Loucy (cell line): ENCODE data around the gene MRPL19.

ENCODE experiments used
- H2AFZ ChIP-seq: fragments of 200-600 bp; sonication (generic); 2 replicates; pipeline ENCODE4 v1.6.0; 2016; ENCODE audit warnings: antibody characterized with exemption, mild to moderate bottlenecking, low read length, moderate library complexity
- H3F3A ChIP-seq: fragments of 200-600 bp; 2 replicates; pipeline ENCODE4 v1.6.0; 2016; ENCODE audit warnings: antibody characterized with exemption, low read depth, mild to moderate bottlenecking
- H3K27me3 ChIP-seq: fragments of 200-600 bp; sonication (generic); 2 replicates; pipeline ENCODE4 v1.6.1; 2014; ENCODE audit warnings: low read length, mild to moderate bottlenecking; ENCODE audit not compliant: insufficient read depth, poor library complexity, severe bottlenecking
- H3K36me3 ChIP-seq: fragments of 200-600 bp; sonication (generic); 2 replicates; pipeline ENCODE4 v1.6.1; 2016; ENCODE audit warnings: low read length; ENCODE audit not compliant: insufficient read depth
- H3K4me1 ChIP-seq: fragments of 200-600 bp; sonication (generic); 2 replicates; pipeline ENCODE4 v1.5.1; 2014; ENCODE audit warnings: low read length, mild to moderate bottlenecking; ENCODE audit not compliant: insufficient read depth, poor library complexity, severe bottlenecking
- H3K4me2 ChIP-seq: fragments of 200-600 bp; sonication (generic); 2 replicates; pipeline ENCODE4 v1.6.0; 2014; ENCODE audit warnings: antibody characterized with exemption, low read length, low read depth, mild to moderate bottlenecking; ENCODE audit not compliant: poor library complexity, severe bottlenecking
- H3K4me3 ChIP-seq: fragments of 200-600 bp; sonication (generic); 2 replicates; pipeline ENCODE4 v1.5.1; 2014; ENCODE audit warnings: low read length, mild to moderate bottlenecking, mixed read lengths; ENCODE audit not compliant: poor library complexity, severe bottlenecking
- H3K79me2 ChIP-seq: fragments of 200-600 bp; sonication (generic); 2 replicates; pipeline ENCODE4 v1.6.1; 2014; ENCODE audit warnings: low read length; ENCODE audit not compliant: insufficient read depth
- H3K9ac ChIP-seq: fragments of 200-600 bp; sonication (generic); 2 replicates; pipeline ENCODE4 v1.6.0; 2014; ENCODE audit warnings: mild to moderate bottlenecking, low read depth, low read length, moderate library complexity; ENCODE audit not compliant: poor library complexity, severe bottlenecking
- H3K9me2 ChIP-seq: fragments of 200-600 bp; sonication (generic); replicated peaks from 2 replicates; pipeline ENCODE4 v1.6.1; 2016; ENCODE audit warnings: low read depth, low read length, mixed read lengths
- H3K9me3 ChIP-seq: fragments of 200-600 bp; sonication (generic); 2 replicates; pipeline ENCODE4 v1.6.1; 2014; ENCODE audit warnings: mild to moderate bottlenecking, antibody characterized with exemption, low read length, low read depth; ENCODE audit not compliant: insufficient read depth
- H4K20me1 ChIP-seq: fragments of 200-600 bp; sonication (generic); 2 replicates; pipeline ENCODE4 v1.6.0; 2014; ENCODE audit warnings: antibody characterized with exemption, low read length, mild to moderate bottlenecking; ENCODE audit not compliant: insufficient read depth, poor library complexity, severe bottlenecking
- EZH2phosphoT487 ChIP-seq: fragments of 200-600 bp; IDR thresholded peaks from 2 replicates; pipeline ENCODE4 v1.6.1; 2018; ENCODE audit warnings: antibody characterized with exemption, mild to moderate bottlenecking, moderate library complexity, borderline replicate concordance
- TF ChIP-seq, protein P1 (sequence below): fragments of 200-600 bp; sonication (generic); conservative IDR thresholded peaks from 2 replicates; pipeline ENCODE4 v1.5.1; 2014; ENCODE audit warnings: mild to moderate bottlenecking, antibody characterized with exemption, low read length

Gene MRPL19

DNA sequence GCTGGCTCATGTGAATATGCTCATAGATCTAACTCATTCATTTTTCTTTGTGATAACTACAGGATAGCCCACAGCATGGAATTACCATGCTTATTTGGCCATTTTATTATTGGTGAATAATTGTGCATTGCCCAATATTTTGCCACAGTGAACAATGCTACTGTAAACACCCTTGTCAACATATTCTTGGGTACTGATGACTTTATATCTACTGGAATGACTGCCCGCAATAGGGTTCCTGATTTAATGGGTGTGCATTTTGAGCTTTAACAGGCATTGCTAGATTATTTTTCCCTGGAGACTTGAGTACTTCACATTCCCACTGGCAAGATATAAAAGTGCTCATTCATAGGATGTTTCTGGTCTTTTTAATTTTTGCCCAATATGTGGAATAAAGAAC lies 43.1 kb upstream of the MRPL19 start:
- Histone ChIP-seq H3K4me2 (no peak overlapping the region), H3F3A (no peaks in the 10 kb centered on the region), H4K20me1 (no peaks in the 10 kb centered on the region), H3K4me1 (peaks cover under 1% of the 10 kb centered on the region), H3K79me2 (no peaks in the 10 kb centered on the region), H3K9ac (no peak overlapping the region), H3K9me2 (no peaks in the 10 kb centered on the region), H3K9me3 (no peaks in the 10 kb centered on the region), H3K27me3 (no peaks in the 10 kb centered on the region), H3K4me3 (no peak overlapping the region), H3K36me3 (no peaks in the 10 kb centered on the region), H2AFZ (no peak overlapping the region)
- TF ChIP-seq, protein P1, sequence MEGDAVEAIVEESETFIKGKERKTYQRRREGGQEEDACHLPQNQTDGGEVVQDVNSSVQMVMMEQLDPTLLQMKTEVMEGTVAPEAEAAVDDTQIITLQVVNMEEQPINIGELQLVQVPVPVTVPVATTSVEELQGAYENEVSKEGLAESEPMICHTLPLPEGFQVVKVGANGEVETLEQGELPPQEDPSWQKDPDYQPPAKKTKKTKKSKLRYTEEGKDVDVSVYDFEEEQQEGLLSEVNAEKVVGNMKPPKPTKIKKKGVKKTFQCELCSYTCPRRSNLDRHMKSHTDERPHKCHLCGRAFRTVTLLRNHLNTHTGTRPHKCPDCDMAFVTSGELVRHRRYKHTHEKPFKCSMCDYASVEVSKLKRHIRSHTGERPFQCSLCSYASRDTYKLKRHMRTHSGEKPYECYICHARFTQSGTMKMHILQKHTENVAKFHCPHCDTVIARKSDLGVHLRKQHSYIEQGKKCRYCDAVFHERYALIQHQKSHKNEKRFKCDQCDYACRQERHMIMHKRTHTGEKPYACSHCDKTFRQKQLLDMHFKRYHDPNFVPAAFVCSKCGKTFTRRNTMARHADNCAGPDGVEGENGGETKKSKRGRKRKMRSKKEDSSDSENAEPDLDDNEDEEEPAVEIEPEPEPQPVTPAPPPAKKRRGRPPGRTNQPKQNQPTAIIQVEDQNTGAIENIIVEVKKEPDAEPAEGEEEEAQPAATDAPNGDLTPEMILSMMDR, result no peak
- TF ChIP-seq EZH2phosphoT487, result no peak

DNA sequence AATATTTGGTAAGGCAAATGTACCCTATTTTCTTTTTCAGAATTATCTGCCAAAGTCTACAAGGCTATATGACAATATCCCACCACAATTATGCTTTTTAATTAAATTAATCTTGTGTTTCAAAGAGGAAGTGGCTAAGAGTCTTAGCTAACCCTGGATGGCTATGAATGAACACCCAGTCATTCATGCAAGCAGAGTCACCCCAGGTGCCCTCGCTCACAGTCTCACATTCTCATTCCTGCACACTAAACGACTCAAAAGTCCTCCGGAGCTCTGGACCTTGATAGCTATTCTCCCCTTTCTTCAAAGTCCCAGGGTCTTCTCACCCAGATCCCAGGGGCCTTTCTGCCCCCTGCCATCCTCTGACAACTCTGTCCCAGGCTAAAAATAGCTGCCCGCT lies 42.1 kb upstream of the MRPL19 start:
- Histone ChIP-seq H3F3A (no peaks in the 10 kb centered on the region), H3K4me2 (no peak overlapping the region), H3K4me3 (no peak overlapping the region), H3K9me2 (no peaks in the 10 kb centered on the region), H3K4me1 (peaks cover 6% of the 10 kb centered on the region), H3K36me3 (no peaks in the 10 kb centered on the region), H3K9ac (no peak overlapping the region), H3K79me2 (no peaks in the 10 kb centered on the region), H4K20me1 (no peaks in the 10 kb centered on the region), H3K9me3 (no peaks in the 10 kb centered on the region), H3K27me3 (no peaks in the 10 kb centered on the region), H2AFZ (no peak overlapping the region)
- TF ChIP-seq, protein P1, result no peak
- no peak for TF ChIP-seq EZH2phosphoT487

DNA sequence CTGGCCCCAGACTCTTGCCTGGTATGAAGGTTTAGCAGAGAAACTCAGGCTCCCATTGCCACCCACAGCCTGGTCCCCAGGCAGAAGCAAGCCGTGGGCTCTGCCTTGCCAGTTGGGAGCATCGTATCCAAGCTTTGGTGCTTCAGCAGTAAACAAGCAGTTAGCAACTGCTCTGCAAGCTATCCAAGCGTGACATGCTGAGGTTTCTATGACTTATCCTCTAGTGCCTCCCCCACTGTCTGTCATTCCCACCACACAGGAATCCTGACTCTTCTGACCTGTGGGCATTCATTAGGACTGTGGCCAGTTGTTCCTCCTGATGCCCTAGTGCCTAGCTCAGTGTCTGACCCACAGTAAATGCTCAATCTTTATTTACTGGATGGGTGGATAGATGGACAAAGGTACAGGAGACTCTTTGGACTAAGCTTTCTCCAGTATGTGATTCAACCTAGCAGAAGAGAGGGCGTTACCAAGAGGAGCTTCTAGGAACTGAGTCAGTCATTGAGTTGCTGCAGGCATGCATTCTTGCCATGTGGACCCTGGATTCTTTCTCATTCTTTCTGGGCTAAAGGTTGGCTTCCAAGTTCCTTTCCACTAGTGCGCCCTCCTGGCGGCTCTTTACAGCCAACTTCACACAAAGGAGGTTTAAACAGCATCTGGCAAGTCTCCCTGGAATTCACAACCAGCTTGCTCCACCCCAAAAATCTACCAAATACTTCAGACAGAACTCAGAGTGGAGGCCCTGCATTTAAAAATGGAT lies 40.6 kb upstream of the MRPL19 start:
- Histone ChIP-seq H3K9me2 (no peaks in the 10 kb centered on the region), H3K4me2 (no peak overlapping the region), H3K79me2 (no peaks in the 10 kb centered on the region), H3F3A (no peaks in the 10 kb centered on the region), H3K9me3 (no peaks in the 10 kb centered on the region), H3K36me3 (no peaks in the 10 kb centered on the region), H4K20me1 (no peaks in the 10 kb centered on the region), H3K27me3 (no peaks in the 10 kb centered on the region), H3K9ac (no peak overlapping the region), H3K4me1 (peaks cover 6% of the 10 kb centered on the region), H3K4me3 (no peak overlapping the region), H2AFZ (no peak overlapping the region)
- TF ChIP-seq, protein P1, result no peak
- TF ChIP-seq EZH2phosphoT487, result no peak
